CD14-positive monocyte (primary cell): ENCODE data around the gene TBX15. TPM values are rescaled to one million over a fixed set of nuclear protein-coding genes. Genes with fewer than 3 reads are reported as not detected.

Experiments used
- DNase-seq, 3 donors: peaks; one replicate each; pipeline ENCODE4 v3.0.0-alpha.2; 2011 to 2022
- H2AFZ ChIP-seq: 2 replicates; pipeline ENCODE4 v1.6.0; 2012; ENCODE audit warnings: mild to moderate bottlenecking, low read depth, low read length, inconsistent platforms; ENCODE audit not compliant: insufficient read depth, poor library complexity, severe bottlenecking
- H3K27ac ChIP-seq, 2 donors: 1 replicate in 1 of 2; 2 replicates in 1 of 2; pipeline ENCODE4 v1.5.1; 2012 to 2013; ENCODE audit warnings: low read length in 2 of 2, control low read depth in 1 of 2, inconsistent platforms in 1 of 2, low read depth in 1 of 2, mild to moderate bottlenecking in 1 of 2
- H3K27me3 ChIP-seq, 2 donors: one replicate each; pipeline versions ENCODE4 v1.6.0 to v1.6.1; 2011 to 2013; ENCODE audit warnings: low read length in 2 of 2; ENCODE audit not compliant: control insufficient read depth in 2 of 2, insufficient read depth in 2 of 2
- H3K36me3 ChIP-seq, 2 donors: replicated peaks in 1 of 2; 1 replicate in 1 of 2; 2 replicates in 1 of 2; pipeline versions ENCODE4 v1.5.1 to v1.6.1; 2012 to 2013; ENCODE audit warnings: low read length in 2 of 2, control low read depth in 1 of 2, inconsistent platforms in 1 of 2, mild to moderate bottlenecking in 1 of 2; ENCODE audit not compliant: insufficient read depth in 2 of 2, control insufficient read depth in 1 of 2
- H3K4me1 ChIP-seq, 2 donors: 1 replicate in 1 of 2; 2 replicates in 1 of 2; pipeline versions ENCODE4 v1.5.1 to v1.6.1; 2012 to 2013; ENCODE audit warnings: low read length in 2 of 2, control low read depth in 1 of 2, inconsistent platforms in 1 of 2, mild to moderate bottlenecking in 1 of 2, moderate library complexity in 1 of 2; ENCODE audit not compliant: insufficient read depth in 2 of 2, control insufficient read depth in 1 of 2
- H3K4me2 ChIP-seq: replicated peaks from 2 replicates; pipeline ENCODE3; 2012; ENCODE audit warnings: low read length, moderate library complexity, mild to moderate bottlenecking; ENCODE audit not compliant: poor library complexity, severe bottlenecking; ENCODE audit errors: extremely low read depth
- H3K4me3 ChIP-seq, 3 experiments: fragments of 200-600 bp in 1 of 3; sonication (generic) in 1 of 3; replicated peaks in 1 of 3; 1 replicate in 2 of 3; 2 replicates in 1 of 3; pipeline ENCODE4 v1.5.1; 2011 to 2013; ENCODE audit warnings: low read length in 3 of 3, mild to moderate bottlenecking in 3 of 3, control low read depth in 2 of 3, low read depth in 2 of 3, inconsistent platforms in 1 of 3, moderate library complexity in 1 of 3
- H3K79me2 ChIP-seq: 2 replicates; pipeline ENCODE4 v1.6.0; 2012; ENCODE audit warnings: mild to moderate bottlenecking, control low read depth, inconsistent platforms, low read length, moderate library complexity; ENCODE audit not compliant: insufficient read depth
- H3K9ac ChIP-seq: 2 replicates; pipeline ENCODE4 v1.6.0; 2017; ENCODE audit warnings: low read length, mild to moderate bottlenecking; ENCODE audit not compliant: insufficient read depth, poor library complexity, severe bottlenecking
- H3K9me3 ChIP-seq, 2 donors: replicated peaks in 1 of 2; 1 replicate in 1 of 2; 2 replicates in 1 of 2; pipeline versions ENCODE4 v1.5.1 to v1.6.1; 2012 to 2013; ENCODE audit warnings: low read length in 2 of 2, control low read depth in 1 of 2; ENCODE audit not compliant: control insufficient read depth in 1 of 2, insufficient read depth in 1 of 2
- H4K20me1 ChIP-seq: 2 replicates; pipeline ENCODE4 v1.6.0; 2012; ENCODE audit warnings: mild to moderate bottlenecking, low read length, control low read depth, moderate library complexity; ENCODE audit not compliant: insufficient read depth
- H3K27ac Mint-ChIP-seq, 7 donors: one replicate each; pipeline ENCODE4 v1.8.0; 2020; ENCODE audit warnings: mild to moderate bottlenecking in 7 of 7, mixed read lengths in 7 of 7, moderate library complexity in 6 of 7, inconsistent platforms in 2 of 7
- H3K27me3 Mint-ChIP-seq, 3 donors: one replicate each; pipeline ENCODE4 v1.8.0; 2021 to 2022; ENCODE audit warnings: low read depth in 3 of 3, mild to moderate bottlenecking in 3 of 3, mixed read lengths in 3 of 3, moderate library complexity in 3 of 3, inconsistent platforms in 1 of 3
- H3K36me3 Mint-ChIP-seq, 2 donors: one replicate each; pipeline ENCODE4 v1.8.0; 2020; ENCODE audit warnings: mixed read lengths in 2 of 2, inconsistent platforms in 1 of 2, mild to moderate bottlenecking in 1 of 2
- H3K4me1 Mint-ChIP-seq: one replicate; pipeline ENCODE4 v1.8.0; 2020; ENCODE audit warnings: mild to moderate bottlenecking, mixed read lengths
- H3K4me3 Mint-ChIP-seq, 2 donors: one replicate each; pipeline ENCODE4 v1.8.0; 2020; ENCODE audit warnings: mild to moderate bottlenecking in 2 of 2, mixed read lengths in 2 of 2, moderate library complexity in 1 of 2
- H3K9me3 Mint-ChIP-seq, 7 donors: one replicate each; pipeline ENCODE4 v1.8.0; 2020 to 2022; ENCODE audit warnings: mixed read lengths in 7 of 7, mild to moderate bottlenecking in 6 of 7, moderate library complexity in 6 of 7, inconsistent platforms in 2 of 7
- WGBS: methylation state at CpG from one replicate; pipeline ENCODE4 v1.1.5; 2013; ENCODE audit warnings: missing lambda C conversion rate; ENCODE audit not compliant: insufficient coverage; 5-methylcytosine and 5-hydroxymethylcytosine counted together
- intact Hi-C, 2 donors: fragments of 100-400 bp; cut with micrococcal nuclease; formaldehyde crosslinking; loops; one replicate each; pipeline versions ENCODE4 v1.15.0 to v1.15.1; 2023
- polyA plus RNA-seq, 3 donors: library from polyadenylated mRNA; depleted of rRNA in 1 of 3; unstranded in 2 of 3; stranded (reverse) in 1 of 3; fragments of 300-500 nt in 2 of 3; fragments of >200 nt in 1 of 3; fragmentation: Illumina TruSeq in 2 of 3; gene quantifications; 1 replicate in 2 of 3; 2 replicates in 1 of 3; pipeline ENCODE4 v1.2.3, GENCODE V29; 2012 to 2021
- TF ChIP-seq, protein P1 (sequence below): fragments of 200-600 bp; IDR thresholded peaks from one replicate; pipeline ENCODE4 v1.8.0; 2022; ENCODE audit warnings: antibody characterized with exemption, mild to moderate bottlenecking

TBX15 gene
- polyA plus RNA-seq, 3 donors = not detected

DNA sequence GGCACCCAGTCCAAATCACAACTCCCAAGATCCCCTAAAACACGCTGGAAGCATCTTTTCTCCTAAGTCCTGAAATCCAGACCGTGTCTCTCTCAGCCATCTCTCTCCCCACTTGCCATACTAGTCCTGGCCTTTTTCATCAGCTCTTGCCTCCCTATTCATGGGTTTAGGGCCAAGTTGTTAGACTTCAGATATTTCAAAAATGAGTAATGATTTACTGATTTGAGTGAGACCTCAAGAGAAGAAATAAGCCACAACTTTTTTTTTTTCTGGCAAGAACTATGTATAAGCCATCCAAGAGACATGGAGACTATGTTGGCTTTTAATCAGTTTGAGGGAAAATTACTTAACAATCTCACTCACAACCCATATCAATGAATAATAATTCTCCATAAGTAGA is 62.5 kb downstream of the TBX15 start:
- no peak overlapping the region for H3K4me3 Mint-ChIP-seq
- TF ChIP-seq, protein P1, sequence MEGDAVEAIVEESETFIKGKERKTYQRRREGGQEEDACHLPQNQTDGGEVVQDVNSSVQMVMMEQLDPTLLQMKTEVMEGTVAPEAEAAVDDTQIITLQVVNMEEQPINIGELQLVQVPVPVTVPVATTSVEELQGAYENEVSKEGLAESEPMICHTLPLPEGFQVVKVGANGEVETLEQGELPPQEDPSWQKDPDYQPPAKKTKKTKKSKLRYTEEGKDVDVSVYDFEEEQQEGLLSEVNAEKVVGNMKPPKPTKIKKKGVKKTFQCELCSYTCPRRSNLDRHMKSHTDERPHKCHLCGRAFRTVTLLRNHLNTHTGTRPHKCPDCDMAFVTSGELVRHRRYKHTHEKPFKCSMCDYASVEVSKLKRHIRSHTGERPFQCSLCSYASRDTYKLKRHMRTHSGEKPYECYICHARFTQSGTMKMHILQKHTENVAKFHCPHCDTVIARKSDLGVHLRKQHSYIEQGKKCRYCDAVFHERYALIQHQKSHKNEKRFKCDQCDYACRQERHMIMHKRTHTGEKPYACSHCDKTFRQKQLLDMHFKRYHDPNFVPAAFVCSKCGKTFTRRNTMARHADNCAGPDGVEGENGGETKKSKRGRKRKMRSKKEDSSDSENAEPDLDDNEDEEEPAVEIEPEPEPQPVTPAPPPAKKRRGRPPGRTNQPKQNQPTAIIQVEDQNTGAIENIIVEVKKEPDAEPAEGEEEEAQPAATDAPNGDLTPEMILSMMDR = no peak
- H3K4me1 ChIP-seq = no peaks in the 10 kb centered on the region
- no peak overlapping the region for H3K27ac ChIP-seq
- H2AFZ ChIP-seq = no peak overlapping the region
- H3K36me3 ChIP-seq = no peaks in the 10 kb centered on the region
- no peaks in the 10 kb centered on the region for H4K20me1 ChIP-seq
- no peak overlapping the region for H3K4me2 ChIP-seq
- H3K9ac ChIP-seq = no peak overlapping the region
- H3K27me3 ChIP-seq = no peaks in the 10 kb centered on the region
- peaks cover 0 to 6% (median 1%) of the 10 kb centered on the region in 7 donors for H3K9me3 Mint-ChIP-seq
- H3K79me2 ChIP-seq = no peaks in the 10 kb centered on the region
- H3K4me1 Mint-ChIP-seq = no peaks in the 10 kb centered on the region
- intact Hi-C loops = no loop called here
- no peak overlapping the region for H3K4me3 ChIP-seq
- H3K36me3 Mint-ChIP-seq = no peaks in the 10 kb centered on the region
- H3K9me3 ChIP-seq = no peaks in the 10 kb centered on the region
- DNase-seq = no peak
- H3K27me3 Mint-ChIP-seq = peaks cover 0 to 1% (median 0%) of the 10 kb centered on the region in 3 donors
- H3K27ac Mint-ChIP-seq = no peak overlapping the region
- WGBS = 0% methylated on average over 1 of the region's 2 CpGs

DNA sequence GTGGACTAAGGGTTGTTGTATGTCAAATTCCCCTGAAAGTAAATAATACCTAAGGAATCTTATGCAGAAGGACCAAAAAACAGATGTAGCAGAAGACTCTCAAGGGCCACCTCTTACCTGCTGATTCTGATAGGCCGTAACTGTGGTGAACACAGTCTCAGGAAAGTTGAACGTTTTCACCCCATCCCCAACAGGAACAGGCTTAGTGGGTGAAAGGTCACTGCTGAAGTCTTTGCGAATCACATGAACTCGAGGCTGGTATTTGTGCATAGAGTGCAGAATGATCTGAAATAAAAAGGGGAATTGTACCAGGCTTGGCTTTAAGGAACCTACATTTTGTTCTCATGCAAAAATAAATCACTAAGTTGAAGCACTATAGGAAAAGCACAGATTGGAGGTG is 64.8 kb downstream of the TBX15 start:
- Histone ChIP-seq H3K4me2 (no peak overlapping the region), H3K9me3 (no peaks in the 10 kb centered on the region), H4K20me1 (no peaks in the 10 kb centered on the region), H3K27me3 (no peaks in the 10 kb centered on the region), H3K79me2 (no peaks in the 10 kb centered on the region), H2AFZ (no peak overlapping the region), H3K36me3 (no peaks in the 10 kb centered on the region), H3K9ac (no peak overlapping the region), H3K4me1 (no peaks in the 10 kb centered on the region), H3K4me3 (no peak overlapping the region), H3K27ac (no peak overlapping the region)
- H3K4me1 Mint-ChIP-seq = no peaks in the 10 kb centered on the region
- H3K36me3 Mint-ChIP-seq = no peaks in the 10 kb centered on the region
- TF ChIP-seq, protein P1 = no peak
- intact Hi-C loops = no loop called here
- H3K4me3 Mint-ChIP-seq = no peak overlapping the region
- no CpG with 5 or more reads among the region's 4 CpGs for WGBS
- DNase-seq = no peak
- H3K9me3 Mint-ChIP-seq = peaks cover 0 to 6% (median 2%) of the 10 kb centered on the region in 7 donors
- H3K27me3 Mint-ChIP-seq = peaks cover 0 to 1% (median 0%) of the 10 kb centered on the region in 3 donors
- peak overlapping the region in 1 of 7 donors; percentile 8 for H3K27ac Mint-ChIP-seq
